GM19324 (cell line): ENCODE results near the gene MGLL.

ENCODE experiments used
- ATAC-seq: cut with Tn5 transposase; IDR thresholded peaks from one replicate; pipeline ENCODE4 v1.9.1; 2021; ENCODE audit warnings: mild to moderate bottlenecking, moderate library complexity; ENCODE audit not compliant: unreplicated experiment, low FRiP score

Gene MGLL

DNA sequence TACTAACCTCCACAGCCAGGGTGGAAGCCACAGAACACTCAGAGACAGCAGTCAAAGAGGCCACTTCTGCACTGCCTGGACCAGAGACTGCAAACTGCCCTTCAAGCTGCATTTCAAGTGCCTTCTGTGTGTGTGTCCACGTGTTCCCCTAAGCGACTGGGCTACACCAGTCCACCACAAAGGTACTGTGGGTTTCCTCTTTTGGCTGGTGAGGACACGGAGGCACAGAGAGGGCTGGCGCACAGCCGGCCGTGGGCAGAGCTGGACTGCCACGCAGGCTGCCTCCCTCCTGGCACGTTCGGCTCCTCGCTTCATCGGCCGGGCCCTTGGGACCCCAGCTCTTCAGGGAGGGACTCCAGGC, 60.9 kb downstream of the MGLL start:
- no peak for ATAC-seq

- ATAC-seq: no peak
Measured at GRCh38 chr3:127760791-127761440, 61.4 kb downstream of the MGLL start.

DNA sequence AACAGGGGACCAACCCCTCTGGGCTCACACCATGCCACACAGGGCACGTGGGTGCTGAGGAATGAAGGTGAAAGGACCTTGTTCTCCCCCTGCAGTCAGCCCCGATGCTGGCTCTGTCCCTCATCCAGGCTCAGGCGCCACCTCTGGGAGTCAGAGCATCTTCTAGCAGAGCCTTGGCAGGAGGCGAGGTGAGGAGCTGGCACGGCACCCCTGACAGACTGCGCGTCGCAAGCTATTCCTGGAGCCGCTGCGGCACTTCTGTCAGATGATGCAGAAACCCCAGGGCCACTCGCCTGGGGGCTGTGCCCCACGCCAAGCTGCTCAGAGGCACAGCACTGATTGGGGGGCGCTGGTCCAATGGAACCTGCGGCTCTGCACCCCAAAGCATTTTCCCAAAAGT, 62.0 kb downstream of the MGLL start:
- ATAC-seq: no peak

DNA sequence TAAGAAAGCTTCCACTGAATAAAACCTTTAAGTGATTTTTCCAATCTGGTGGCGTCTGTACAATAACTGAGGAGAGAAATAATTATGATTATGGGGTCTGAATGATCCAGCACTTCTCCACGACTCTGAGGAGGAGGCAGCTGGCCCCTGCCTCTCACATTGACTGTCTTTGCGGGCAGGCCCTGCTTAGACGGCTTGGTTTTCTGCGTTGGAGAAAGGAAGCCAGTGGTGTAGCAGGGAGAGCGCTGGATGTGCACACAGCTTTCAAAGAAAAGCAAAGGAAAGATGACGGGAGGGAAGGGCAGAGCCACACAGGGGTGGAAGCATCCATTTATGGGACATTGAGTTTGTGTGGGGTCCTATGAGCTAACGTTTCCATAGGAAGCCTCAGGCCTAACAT, 62.5 kb downstream of the MGLL start:
- ATAC-seq: no peak

DNA sequence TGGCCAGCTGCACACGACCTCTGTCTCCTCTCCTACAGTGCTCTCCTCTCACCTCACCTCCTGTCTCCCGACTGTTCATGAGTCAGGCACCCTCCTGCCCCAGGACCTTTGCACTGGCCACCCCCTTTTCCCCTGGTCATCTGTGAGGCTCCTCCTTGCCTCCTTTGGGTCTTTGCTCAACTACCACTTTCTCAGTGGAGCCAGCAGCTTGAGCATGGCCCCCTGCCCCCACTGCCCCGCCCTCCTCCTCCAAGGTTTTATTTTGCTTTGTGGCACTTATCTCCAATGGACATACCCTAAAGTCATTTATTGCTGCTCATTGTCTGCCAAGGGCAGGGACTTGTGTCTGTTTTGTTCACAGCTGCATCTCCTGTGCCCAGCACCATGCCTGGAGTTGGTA, 64.3 kb downstream of the MGLL start:
- no peak for ATAC-seq

DNA sequence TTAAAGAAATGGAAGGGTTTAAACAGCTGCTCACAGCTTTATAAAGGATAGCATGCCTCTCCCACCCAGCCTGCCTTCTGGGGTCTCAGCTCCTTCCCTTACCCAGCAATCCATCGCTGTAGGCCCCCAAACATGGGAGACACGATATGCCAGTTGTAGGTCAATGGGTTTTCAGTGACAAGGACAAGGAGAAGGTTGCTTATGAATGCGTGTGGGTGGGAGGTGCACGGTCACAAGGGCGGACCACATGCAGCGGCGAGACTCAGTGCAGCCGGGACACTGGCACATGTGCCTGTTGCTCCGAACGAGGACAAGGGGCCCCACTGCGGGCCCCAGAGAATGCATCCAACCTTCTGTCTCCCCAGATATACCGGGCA, 67.0 kb downstream of the MGLL start:
- no peak for ATAC-seq

DNA sequence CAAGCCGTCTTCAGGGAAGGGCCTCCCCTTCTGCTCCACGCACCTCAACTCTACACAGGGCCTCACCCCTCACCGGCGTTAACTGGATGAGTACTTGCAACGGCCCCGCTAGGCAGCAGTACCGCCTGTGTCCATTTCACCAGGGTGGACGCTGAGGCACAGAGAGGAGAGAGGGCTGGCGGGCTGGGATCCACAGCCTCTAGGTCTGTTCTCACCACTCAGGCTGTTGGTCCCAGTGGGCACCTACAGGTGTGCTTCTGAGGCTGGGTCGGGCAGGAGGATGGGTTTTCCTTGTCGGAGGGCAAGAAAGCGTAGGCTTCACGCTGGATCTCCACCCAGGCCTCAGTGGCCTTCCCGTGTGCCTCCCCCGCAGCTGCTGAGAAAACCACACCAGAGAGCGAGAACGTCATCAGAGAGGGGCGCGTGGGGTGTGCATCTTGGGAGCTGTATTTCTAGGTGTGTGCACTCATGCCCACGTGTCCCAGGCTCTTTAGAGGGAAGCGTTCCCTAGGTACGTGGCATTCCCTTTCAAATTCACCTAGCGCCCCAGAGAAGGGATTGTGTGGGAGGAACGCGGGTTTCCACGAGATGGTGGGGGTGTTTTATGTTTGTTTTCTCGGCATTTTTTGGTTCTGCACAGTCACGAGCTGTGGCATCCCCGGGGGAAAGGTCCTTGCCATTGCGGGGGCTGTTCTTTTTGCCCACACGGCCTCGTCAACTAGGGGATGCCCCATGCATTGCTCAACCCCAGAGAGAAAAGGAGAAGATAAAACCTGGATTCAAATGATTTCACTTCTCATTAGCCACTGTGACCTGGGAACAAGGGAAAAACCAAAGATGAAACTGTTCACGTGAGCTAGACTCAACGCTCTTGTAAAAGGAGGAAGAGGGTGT, 67.7 kb downstream of the MGLL start:
- no peak for ATAC-seq

- ATAC-seq: no peak
Measured at GRCh38 chr3:127753898-127754410, 68.4 kb downstream of the MGLL start.

- ATAC-seq: no peak
Measured at GRCh38 chr3:127753338-127753737, 69.0 kb downstream of the MGLL start.

- ATAC-seq: no peak
Measured at GRCh38 chr3:127751782-127752181, 70.5 kb downstream of the MGLL start.

GRCh38 chr3:127751163-127751621, 71.1 kb downstream of the MGLL start:
- no peak for ATAC-seq

- no peak for ATAC-seq
Measured at GRCh38 chr3:127750226-127751031, 71.9 kb downstream of the MGLL start.

GRCh38 chr3:127749787-127750225, 72.5 kb downstream of the MGLL start:
- no peak for ATAC-seq

DNA sequence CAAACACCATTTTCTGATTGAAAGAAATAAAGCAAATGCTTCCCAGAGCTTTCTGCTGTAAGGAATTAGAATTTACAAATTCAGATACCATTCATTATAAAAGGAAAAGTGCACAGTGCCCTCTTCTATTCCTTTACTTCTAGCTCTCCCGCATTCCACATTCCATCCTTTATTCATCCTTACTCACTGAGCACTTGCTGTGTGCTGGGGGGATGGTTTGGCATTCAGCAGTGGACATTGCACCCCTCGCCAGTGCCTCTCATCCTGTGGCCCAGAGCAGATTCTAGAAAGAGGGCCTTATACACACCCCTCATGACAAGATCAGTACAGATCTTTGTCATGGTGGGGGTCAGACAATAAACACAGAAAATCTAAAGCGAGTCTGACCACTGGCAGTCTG, 73.0 kb downstream of the MGLL start:
- ATAC-seq: no peak

GRCh38 chr3:127748754-127749327, 73.5 kb downstream of the MGLL start:
- ATAC-seq: no peak

GRCh38 chr3:127747751-127748521, 74.4 kb downstream of the MGLL start:
- ATAC-seq: no peak

DNA sequence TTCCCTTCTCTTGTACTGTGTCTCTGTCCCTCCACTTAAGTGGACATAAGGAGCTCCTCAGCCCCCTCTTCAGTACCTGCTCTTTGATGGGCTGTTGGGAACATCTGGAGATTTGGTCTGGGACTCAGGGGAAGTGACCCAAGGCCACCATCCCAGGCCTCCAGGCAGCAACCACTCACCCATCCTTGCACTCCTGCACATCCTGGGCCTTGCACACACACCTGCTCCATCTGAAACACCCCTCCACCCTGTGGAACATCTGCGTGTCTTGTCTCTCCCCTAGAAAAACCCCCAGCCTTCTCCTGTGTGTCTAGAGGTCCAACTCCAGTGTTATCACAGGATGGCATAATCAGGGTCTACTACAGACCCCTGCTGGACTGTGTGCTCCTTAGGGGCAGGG, 75.2 kb downstream of the MGLL start:
- ATAC-seq: no peak

- no peak for ATAC-seq
Measured at GRCh38 chr3:127746400-127747057, 75.8 kb downstream of the MGLL start.

DNA sequence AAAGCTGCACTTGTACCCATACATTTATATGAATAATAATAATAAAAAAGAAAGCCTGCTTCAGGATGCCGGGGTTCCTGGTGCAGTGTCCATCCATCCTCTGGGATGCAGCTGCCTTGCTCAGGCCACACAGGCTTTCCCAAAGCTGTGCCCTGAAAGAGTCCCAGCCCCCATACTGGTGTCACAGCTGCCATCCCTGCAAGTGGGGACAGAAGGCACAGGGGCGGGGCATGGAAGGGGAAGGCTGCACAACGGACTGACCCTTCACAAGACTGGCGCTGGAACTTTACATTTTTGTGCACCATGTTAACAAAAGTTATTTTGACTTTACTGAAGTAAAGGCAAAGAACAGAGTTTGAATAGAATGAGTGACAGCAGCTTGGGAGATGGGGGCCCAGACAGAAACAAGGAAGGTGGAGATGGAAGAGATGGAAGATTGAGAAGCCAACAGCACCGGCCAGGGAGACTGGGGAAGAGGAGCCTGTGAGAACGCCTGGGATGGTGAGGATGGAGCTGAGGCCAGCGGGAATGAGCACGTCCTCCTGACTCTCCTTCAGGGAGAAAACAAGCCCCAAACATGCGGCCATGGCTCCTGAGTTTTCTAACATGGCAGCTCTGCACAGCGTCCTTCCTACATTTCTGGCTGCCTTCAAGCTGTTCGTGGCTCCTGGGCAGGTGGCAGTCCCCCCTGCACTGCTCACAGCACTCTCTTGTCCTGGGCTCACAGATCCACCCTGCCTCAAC, 76.5 kb downstream of the MGLL start:
- no peak for ATAC-seq
